T-helper 1 cell (primary cell): ENCODE measurements around the gene DLG2.

Experiments
- DNase-seq, 5 donors: peaks; one replicate each; pipeline ENCODE4 v3.0.0-alpha.2; 2012 to 2020

The DLG2 gene

DNA sequence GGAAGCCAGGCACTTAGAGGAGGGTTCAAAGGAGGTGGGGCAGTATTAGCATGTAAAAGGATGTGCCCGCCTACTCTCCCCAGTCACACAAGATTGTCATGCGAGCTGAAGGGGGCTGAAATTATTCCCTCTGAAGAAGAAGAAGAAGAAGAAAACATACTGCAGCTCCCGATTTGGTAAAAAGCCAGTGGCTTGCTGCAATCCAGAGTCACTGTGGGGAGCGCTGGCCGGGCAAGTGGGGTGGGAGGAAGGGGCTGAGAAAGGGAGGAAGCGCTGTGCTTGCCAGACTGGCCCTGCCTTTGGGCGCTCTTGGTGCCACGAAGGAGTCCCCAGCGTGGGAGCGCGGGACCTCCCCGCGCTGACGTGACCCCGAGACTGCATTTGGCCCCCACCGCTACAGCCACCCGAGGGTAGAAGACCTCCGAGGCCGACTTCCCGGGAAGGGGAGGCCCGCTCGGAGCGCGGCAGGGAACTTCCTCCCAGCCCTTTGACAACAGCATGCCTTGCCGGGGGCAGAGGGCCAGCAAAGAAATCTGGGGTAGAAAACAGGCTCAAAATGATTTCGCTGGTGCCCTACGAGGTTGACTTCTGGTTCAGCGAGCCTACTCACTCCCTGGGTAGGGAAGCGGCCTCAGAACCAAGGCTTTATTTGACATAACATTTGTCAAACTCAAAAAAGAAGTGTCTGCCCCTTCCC, 906.3 kb downstream of the DLG2 start:
- no peak for DNase-seq

DNA sequence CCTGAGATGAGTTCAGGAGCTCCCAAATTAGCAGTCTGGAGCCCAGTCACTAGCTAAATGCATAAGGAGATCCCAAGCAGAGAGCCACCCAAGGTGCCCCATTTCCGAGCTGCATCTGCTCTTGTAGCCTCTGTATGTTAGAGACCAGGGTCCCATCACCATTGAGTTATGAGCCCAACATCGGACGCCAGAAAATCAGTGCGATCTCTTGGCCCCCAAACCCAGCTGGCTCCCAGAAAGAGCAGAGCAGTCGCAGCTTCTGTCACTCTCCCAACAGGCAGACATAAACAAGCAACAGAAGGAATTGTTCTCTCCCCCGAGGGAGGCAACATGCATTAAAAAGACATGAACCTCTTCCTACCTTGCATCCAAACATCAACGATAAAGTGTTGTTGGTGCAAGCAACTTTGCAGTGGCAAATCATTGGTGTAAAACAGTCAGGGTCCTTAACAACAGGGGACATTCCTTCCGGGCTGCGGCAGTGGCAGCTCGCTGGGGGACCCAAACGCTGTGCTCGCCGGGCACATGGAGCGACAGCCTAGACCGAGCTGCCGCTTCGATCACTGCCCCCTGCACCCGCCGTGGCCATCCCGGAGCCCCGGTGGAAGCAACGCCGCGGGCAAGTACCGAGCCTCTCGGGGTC, 907.1 kb downstream of the DLG2 start:
- DNase-seq, result no peak

GRCh38 chr11:84714316-84714780, 912.8 kb downstream of the DLG2 start:
- peak in 1 of 5 donors; percentile 46 for DNase-seq

- DNase-seq, result no peak
These were observed 935.3 kb downstream of the DLG2 start for GRCh38 chr11:84691830-84692229.

DNA sequence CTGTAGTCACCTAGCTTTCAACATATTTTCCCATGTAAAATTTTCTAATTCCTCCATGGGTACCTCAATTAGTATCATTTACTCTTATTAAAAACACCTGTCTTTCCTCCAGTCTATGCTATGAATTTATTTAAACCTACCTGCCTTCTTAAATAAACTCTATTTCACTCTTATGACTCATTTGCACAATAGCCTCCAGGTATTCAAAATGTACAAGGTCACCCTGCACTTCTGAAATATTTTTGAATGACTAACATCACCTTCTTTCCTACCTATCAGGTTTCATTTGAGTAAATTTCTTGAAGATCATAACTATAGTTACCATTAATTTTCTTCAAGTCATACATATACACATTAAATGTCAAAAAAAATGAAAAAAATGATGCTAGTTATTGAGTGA, 939.7 kb downstream of the DLG2 start:
- no peak for DNase-seq

DNA sequence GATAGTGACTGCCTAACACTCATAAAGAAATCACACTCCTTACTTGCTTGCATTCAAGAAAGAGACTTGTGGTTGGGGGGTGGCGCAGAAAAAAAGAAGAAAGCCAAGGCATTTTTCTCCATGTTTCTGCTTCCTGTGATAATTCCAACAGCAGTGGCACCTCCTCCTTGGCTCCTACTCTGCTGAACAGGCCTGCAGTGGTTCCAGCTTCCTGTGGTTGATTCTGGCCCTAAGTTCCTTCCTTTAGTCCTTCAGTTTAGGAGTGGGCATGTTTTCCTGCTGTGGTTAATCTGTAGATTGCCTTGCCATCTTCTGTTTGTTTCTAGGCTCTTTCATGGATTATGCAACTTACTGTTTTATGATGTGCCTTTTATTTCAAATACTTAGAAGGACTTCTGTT, 940.4 kb downstream of the DLG2 start:
- no peak for DNase-seq

DNA sequence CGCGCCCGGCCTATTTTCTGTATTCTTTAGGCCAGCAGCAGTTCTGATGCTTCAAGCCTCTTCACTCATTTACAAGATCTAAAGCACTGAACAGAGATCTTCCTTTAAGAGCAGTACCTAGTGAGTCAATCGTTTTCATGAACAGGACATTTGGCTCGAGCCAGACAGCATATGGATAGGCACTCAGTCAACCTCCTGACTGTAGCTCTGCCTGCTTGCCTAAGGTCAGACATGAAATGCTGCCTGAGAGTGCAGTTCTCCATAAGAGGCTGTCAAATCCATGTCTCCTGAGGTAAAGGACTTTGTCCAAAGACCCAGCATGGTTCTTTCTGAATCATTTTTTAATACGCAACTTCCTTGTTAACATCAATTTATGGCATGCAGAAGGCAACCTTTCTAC, 941.2 kb downstream of the DLG2 start:
- DNase-seq, result no peak

- DNase-seq, result no peak
These were observed 942.0 kb downstream of the DLG2 start for GRCh38 chr11:84685149-84685548.

DNA sequence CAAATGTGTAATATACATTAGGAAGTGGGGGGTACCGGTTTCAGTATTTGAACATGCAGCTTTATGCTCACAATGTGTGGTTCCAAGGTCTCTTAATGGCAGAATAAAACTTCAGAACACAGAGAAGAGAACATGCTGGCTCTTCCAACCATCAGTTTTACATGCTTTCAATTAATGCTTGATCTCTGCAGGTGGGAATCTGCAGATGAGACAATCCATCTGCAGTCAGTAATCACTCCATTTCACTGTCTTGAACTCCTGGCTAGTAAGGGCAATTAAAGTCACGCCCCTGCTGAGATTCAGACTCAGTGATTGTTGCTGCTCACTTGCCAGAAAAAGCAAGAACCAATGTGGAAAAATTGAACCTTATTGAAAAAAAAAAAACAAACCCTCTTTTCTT, 945.7 kb downstream of the DLG2 start:
- no peak for DNase-seq

- no peak for DNase-seq
These were observed 951.6 kb downstream of the DLG2 start for GRCh38 chr11:84675396-84676025.

DNA sequence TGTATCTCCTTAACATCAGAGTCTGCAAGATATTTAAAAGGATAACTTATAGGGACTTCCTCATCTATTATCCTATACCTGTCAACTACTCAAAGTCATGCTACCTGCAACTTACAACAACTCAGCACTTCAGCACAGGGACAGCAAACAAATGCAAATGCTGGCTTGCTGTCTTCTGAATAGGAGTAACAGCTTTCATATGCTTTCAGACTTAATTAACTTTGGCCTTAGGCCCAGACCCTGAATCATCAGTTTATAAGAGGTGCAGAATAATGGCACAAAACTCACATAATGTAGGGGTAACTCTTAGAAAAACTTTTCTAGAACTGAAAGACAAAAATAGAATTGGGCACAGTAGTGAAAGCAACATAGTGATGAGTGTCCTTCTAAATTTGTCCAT, 953.4 kb downstream of the DLG2 start:
- no peak for DNase-seq

DNA sequence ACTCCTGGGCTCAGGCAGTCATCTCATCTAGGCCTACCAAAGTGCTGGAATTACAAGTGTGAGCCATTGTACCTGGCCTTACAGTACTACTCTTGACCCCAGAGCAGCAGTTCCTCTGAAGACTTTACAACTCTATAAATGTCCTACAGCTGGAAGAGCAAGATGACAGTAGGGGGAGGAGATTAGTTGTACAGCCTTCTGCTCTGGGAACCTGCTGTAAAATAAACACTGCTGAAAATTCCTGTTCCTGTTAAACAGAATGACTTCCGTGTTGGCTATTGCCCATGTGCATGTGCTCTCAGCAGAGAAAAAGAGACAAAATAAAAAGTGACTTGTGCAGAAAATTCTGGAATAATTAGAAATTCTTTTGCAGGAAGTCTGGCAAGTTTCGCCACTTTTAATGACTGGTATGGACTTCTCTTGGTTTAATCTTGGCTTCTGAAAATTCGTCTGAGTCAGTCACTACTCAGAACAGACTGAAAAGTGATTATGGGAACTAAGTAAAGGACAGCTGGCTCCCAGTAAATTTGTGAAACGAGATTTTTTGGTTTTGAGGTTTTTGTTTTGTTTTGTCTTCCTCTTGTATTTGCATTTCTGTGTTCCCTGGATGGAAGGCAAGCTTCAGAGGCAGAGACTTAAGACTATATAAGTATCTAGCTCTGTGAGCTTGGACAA, 955.7 kb downstream of the DLG2 start:
- DNase-seq, result no peak

DNA sequence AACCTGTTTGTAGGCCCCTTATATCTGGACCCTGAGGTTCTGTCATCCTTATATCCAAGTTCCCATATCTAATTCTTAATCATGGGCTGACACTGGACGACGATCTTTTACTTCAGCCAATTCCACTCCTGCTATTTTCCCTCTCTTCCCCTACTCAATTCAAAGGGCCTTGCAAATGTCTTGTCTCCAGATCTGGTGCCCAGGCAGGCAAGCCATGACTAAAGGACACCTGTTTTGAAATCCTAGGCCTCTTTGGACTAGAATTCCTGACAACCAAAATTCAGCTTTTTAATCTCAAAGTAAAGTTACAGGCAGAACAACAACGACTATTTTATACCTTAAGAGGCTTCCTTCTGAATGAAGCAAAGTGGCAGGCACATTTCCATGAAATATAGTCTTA, 963.4 kb downstream of the DLG2 start:
- no peak for DNase-seq

GRCh38 chr11:84660257-84660977, 966.7 kb downstream of the DLG2 start:
- DNase-seq, result no peak

DNA sequence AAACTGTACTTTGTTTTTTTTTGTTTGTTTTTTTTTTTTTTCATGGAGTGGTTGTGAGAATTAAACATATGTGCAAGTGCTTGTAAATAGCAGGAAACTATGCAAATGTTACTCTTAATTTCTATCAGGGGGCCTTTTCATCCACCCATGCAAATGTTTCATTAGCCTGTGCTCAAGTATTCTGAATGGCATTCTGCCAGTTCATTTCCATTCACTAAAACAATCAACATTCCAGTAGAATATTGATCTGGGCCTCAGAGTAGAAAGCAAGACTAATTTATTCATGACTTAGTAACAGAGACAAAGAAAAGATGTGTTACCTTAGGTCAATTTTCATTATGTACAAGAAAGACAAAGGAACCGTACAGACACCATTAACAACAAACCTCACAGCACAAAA, 971.4 kb downstream of the DLG2 start:
- no peak for DNase-seq

DNA sequence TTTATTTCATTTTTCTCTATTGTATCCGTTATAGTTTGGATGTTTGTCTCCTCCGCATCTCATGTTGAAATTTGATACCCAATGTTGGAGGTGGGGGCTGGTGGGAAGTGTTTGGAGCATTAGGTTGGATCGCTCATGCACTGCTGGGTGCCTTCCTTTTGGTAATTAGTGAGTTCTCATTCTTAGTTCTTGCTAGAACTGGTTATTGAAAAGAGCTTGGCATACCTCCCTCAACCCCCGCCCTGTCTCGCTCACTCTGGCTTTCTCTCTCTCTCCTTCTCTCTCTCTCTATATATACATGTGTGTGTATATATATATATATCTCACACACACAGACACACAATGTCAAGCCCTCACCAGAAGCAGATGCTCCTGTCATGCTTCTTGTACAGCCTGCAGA, 978.7 kb downstream of the DLG2 start:
- no peak for DNase-seq

GRCh38 chr11:84645988-84646694, 981.0 kb downstream of the DLG2 start:
- no peak for DNase-seq

GRCh38 chr11:84642500-84642899, 984.6 kb downstream of the DLG2 start:
- no peak for DNase-seq

- no peak for DNase-seq
These were observed 992.8 kb downstream of the DLG2 start for GRCh38 chr11:84634309-84634708.

GRCh38 chr11:84628871-84629620, 998.1 kb downstream of the DLG2 start:
- DNase-seq, result no peak

- DNase-seq, result no peak
These were observed 1000.9 kb downstream of the DLG2 start for GRCh38 chr11:84626256-84626655.

GRCh38 chr11:84612645-84613044, 1014.5 kb downstream of the DLG2 start:
- DNase-seq, result no peak
